ENCODE data around the gene SPATA16.

DNA sequence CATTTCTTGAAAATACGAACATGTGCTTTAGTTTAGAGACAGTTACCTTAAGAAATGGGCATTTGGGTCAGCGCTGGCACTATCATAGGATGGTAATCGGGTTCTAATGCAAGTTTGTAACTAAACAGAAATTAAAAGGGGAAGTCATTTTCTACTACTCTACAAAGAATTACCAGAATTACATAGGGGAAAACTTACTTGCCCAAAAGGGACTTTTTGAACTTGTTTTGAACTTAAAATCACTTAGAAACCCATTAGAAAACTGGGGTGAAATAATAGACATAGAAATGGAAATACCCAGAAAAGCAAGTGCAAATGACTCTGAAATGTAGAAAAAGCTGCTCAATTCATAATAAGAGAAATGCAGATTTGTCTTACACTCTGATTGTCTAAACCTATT lies 44.9 kb downstream of the SPATA16 start:
- no peak for TF ChIP-seq POLR2A (IDR thresholded peaks at IDR 0.05)
- TF ChIP-seq, protein P1, sequence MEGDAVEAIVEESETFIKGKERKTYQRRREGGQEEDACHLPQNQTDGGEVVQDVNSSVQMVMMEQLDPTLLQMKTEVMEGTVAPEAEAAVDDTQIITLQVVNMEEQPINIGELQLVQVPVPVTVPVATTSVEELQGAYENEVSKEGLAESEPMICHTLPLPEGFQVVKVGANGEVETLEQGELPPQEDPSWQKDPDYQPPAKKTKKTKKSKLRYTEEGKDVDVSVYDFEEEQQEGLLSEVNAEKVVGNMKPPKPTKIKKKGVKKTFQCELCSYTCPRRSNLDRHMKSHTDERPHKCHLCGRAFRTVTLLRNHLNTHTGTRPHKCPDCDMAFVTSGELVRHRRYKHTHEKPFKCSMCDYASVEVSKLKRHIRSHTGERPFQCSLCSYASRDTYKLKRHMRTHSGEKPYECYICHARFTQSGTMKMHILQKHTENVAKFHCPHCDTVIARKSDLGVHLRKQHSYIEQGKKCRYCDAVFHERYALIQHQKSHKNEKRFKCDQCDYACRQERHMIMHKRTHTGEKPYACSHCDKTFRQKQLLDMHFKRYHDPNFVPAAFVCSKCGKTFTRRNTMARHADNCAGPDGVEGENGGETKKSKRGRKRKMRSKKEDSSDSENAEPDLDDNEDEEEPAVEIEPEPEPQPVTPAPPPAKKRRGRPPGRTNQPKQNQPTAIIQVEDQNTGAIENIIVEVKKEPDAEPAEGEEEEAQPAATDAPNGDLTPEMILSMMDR (IDR thresholded peaks at IDR 0.05): no peak

Measured in suprapubic skin (tissue), 3 donors.